WTC11 (cell line): ENCODE data around the gene NTSR1. TPM values are rescaled to one million over a fixed set of nuclear protein-coding genes. Genes with fewer than 3 reads are reported as not detected.

ENCODE experiments used
- ATAC-seq: fragments of 200-7000 bp; cut with Tn5 transposase; 2 replicates; pipeline ENCODE4 v1.10.0; 2021; ENCODE audit warnings: mild to moderate bottlenecking, moderate library complexity
- CTCF ChIA-PET: fragments of 300-600 bp; sonication (Branson Sonifier 250); formaldehyde crosslinking; loops from one replicate; lab custom pipeline; 2021; ENCODE audit warnings: antibody characterized with exemption; lab: Charles Lee
- POLR2A ChIA-PET: fragments of 350-600 bp; sonication (Branson Sonifier 250); formaldehyde crosslinking; loops from one replicate; lab custom pipeline; 2021; ENCODE audit warnings: antibody characterized with exemption; lab: Charles Lee
- DNase-seq: peaks from one replicate; pipeline ENCODE4 v3.0.0; 2021; ENCODE audit warnings: low spot score
- H3K27ac Mint-ChIP-seq: 2 replicates; pipeline ENCODE4 v1.8.0; 2021; ENCODE audit warnings: mixed read lengths
- H3K27me3 Mint-ChIP-seq: 2 replicates; pipeline ENCODE4 v1.8.0; 2021; ENCODE audit warnings: low read depth, mild to moderate bottlenecking, moderate library complexity, mixed read lengths
- H3K36me3 Mint-ChIP-seq: 2 replicates; pipeline ENCODE4 v1.8.0; 2021; ENCODE audit warnings: mixed read lengths
- H3K4me1 Mint-ChIP-seq: 2 replicates; pipeline ENCODE4 v1.8.0; 2022; ENCODE audit warnings: mixed read lengths
- H3K4me3 Mint-ChIP-seq: 2 replicates; pipeline ENCODE4 v1.8.0; 2021; ENCODE audit warnings: mild to moderate bottlenecking, moderate library complexity, mixed read lengths
- H3K9me3 Mint-ChIP-seq: 2 replicates; pipeline ENCODE4 v1.8.0; 2021; ENCODE audit warnings: mixed read lengths
- ATF1 ChIP-seq: sonication (generic); formaldehyde crosslinking; IDR thresholded peaks from 2 replicates; pipeline ENCODE4 v1.8.1; 2023; ENCODE audit warnings: mild to moderate bottlenecking, moderate library complexity, missing genetic modification reagents
- CREM ChIP-seq: sonication (generic); formaldehyde crosslinking; IDR thresholded peaks from 2 replicates; pipeline ENCODE4 v1.8.1; 2022; ENCODE audit warnings: mild to moderate bottlenecking, missing genetic modification reagents, moderate library complexity
- E2F1 ChIP-seq: sonication (generic); formaldehyde crosslinking; IDR thresholded peaks from 2 replicates; pipeline ENCODE4 v1.8.0; 2022; ENCODE audit warnings: mild to moderate bottlenecking, missing genetic modification reagents
- ETV6 ChIP-seq: sonication (generic); formaldehyde crosslinking; IDR thresholded peaks from 2 replicates; pipeline ENCODE4 v1.8.1; 2022; ENCODE audit warnings: mild to moderate bottlenecking, missing genetic modification reagents
- GRHL2 ChIP-seq: fragments of 250-450 bp; sonication (Bioruptor Pico); IDR thresholded peaks from 2 replicates; pipeline ENCODE4 v1.8.0; 2022; ENCODE audit warnings: mild to moderate bottlenecking, moderate library complexity; ENCODE audit not compliant: insufficient replicate concordance, severe bottlenecking
- IRF2 ChIP-seq: sonication (generic); formaldehyde crosslinking; IDR thresholded peaks from 2 replicates; pipeline ENCODE4 v1.8.0; 2022; ENCODE audit warnings: low read depth, missing genetic modification reagents, borderline replicate concordance
- MLX ChIP-seq: sonication (generic); formaldehyde crosslinking; IDR thresholded peaks from 2 replicates; pipeline ENCODE4 v1.8.1; 2023; ENCODE audit warnings: mild to moderate bottlenecking, missing genetic modification reagents, moderate library complexity
- MYBL2 ChIP-seq: sonication (generic); formaldehyde crosslinking; IDR thresholded peaks from 2 replicates; pipeline ENCODE4 v1.8.1; 2023; ENCODE audit warnings: mild to moderate bottlenecking, moderate library complexity, missing genetic modification reagents
- NR1H2 ChIP-seq: sonication (generic); formaldehyde crosslinking; IDR thresholded peaks from 2 replicates; pipeline ENCODE4 v1.9.0; 2021; ENCODE audit warnings: mild to moderate bottlenecking, moderate library complexity, missing genetic modification reagents
- RELA ChIP-seq: sonication (generic); formaldehyde crosslinking; IDR thresholded peaks from 2 replicates; pipeline ENCODE4 v1.8.1; 2022; ENCODE audit warnings: missing genetic modification reagents, mild to moderate bottlenecking, borderline replicate concordance
- RORB ChIP-seq: fragments of 250-450 bp; sonication (Bioruptor Pico); IDR thresholded peaks from 2 replicates; pipeline ENCODE4 v1.9.0; 2021; ENCODE audit warnings: mild to moderate bottlenecking
- TEAD1 ChIP-seq: sonication (generic); formaldehyde crosslinking; IDR thresholded peaks from 2 replicates; pipeline ENCODE4 v1.8.0; 2022; ENCODE audit warnings: mild to moderate bottlenecking, missing genetic modification reagents
- TEAD4 ChIP-seq: sonication (generic); formaldehyde crosslinking; IDR thresholded peaks from 2 replicates; pipeline ENCODE4 v1.8.0; 2022; ENCODE audit warnings: mild to moderate bottlenecking, missing genetic modification reagents
- TP53 ChIP-seq: sonication (generic); formaldehyde crosslinking; IDR thresholded peaks from 2 replicates; pipeline ENCODE4 v1.8.1; 2023; ENCODE audit warnings: mild to moderate bottlenecking, missing genetic modification reagents
- ZNF416 ChIP-seq: fragments of 250-450 bp; sonication (Bioruptor Pico); IDR thresholded peaks from 2 replicates; pipeline ENCODE4 v1.9.0; 2021; ENCODE audit warnings: mild to moderate bottlenecking, inconsistent platforms
- total RNA-seq: library from RNA; stranded (reverse); gene quantifications from 3 replicates; pipeline ENCODE4 v1.2.3, GENCODE V29; 2021
- TF ChIP-seq, protein P1 (sequence below): sonication (generic); formaldehyde crosslinking; IDR thresholded peaks from 2 replicates; pipeline ENCODE4 v1.8.1; 2022; ENCODE audit warnings: mild to moderate bottlenecking, missing genetic modification reagents, moderate library complexity, borderline replicate concordance
- TF ChIP-seq, protein P2 (sequence below): sonication (generic); formaldehyde crosslinking; IDR thresholded peaks from 2 replicates; pipeline ENCODE4 v1.8.0; 2023; ENCODE audit warnings: mild to moderate bottlenecking, missing genetic modification reagents
- TF ChIP-seq, protein P3 (sequence below): sonication (generic); formaldehyde crosslinking; IDR thresholded peaks from 2 replicates; pipeline ENCODE4 v1.8.1; 2022; ENCODE audit warnings: missing genetic modification reagents, borderline replicate concordance
- TF ChIP-seq, protein P4 (sequence below): fragments of 250-450 bp; sonication (Bioruptor Pico); IDR thresholded peaks from 2 replicates; pipeline ENCODE4 v1.9.0; 2021; ENCODE audit warnings: mild to moderate bottlenecking
- TF ChIP-seq, protein P5 (sequence below): sonication (generic); formaldehyde crosslinking; IDR thresholded peaks from 2 replicates; pipeline ENCODE4 v1.8.0; 2023; ENCODE audit warnings: missing genetic modification reagents, mild to moderate bottlenecking, borderline replicate concordance
- TF ChIP-seq, protein P6 (sequence below): sonication (generic); formaldehyde crosslinking; IDR thresholded peaks from 2 replicates; pipeline ENCODE4 v1.8.1; 2023; ENCODE audit warnings: mild to moderate bottlenecking, moderate library complexity, missing genetic modification reagents

The NTSR1 gene
- total RNA-seq, 1 experiment from 2014 or later = 0.63 TPM

- TF ChIP-seq RELA (CRISPR knock-in tag) (no peak), ETV6 (no peak), NR1H2 (CRISPR knock-in tag) (no peak), TEAD1 (CRISPR knock-in tag) (no peak), ZNF416 (CRISPR knock-in tag) (no peak), E2F1 (no peak)
Measured at GRCh38 chr20:62762801-62763368, 54.2 kb downstream of the NTSR1 start (continued).

- Mint-ChIP-seq H3K9me3 (no peaks in the 10 kb centered on the region), H3K27me3 (no peaks in the 10 kb centered on the region), H3K4me1 (no peaks in the 10 kb centered on the region; the same call in 1 of the 2 replicates), H3K4me3 (no peak overlapping the region), H3K27ac (no peak overlapping the region), H3K36me3 (no peaks in the 10 kb centered on the region)
- TF ChIP-seq NR1H2 (CRISPR knock-in tag) (no peak), CREM (no peak), MLX (CRISPR knock-in tag) (no peak), TEAD4 (no peak), TP53 (CRISPR knock-in tag) (no peak), TEAD1 (CRISPR knock-in tag) (no peak), RORB (no peak), ETV6 (no peak), MYBL2 (CRISPR knock-in tag) (no peak), IRF2 (CRISPR knock-in tag) (no peak), ATF1 (CRISPR knock-in tag) (no peak), GRHL2 (CRISPR knock-in tag) (no peak)
- TF ChIP-seq, protein P1, sequence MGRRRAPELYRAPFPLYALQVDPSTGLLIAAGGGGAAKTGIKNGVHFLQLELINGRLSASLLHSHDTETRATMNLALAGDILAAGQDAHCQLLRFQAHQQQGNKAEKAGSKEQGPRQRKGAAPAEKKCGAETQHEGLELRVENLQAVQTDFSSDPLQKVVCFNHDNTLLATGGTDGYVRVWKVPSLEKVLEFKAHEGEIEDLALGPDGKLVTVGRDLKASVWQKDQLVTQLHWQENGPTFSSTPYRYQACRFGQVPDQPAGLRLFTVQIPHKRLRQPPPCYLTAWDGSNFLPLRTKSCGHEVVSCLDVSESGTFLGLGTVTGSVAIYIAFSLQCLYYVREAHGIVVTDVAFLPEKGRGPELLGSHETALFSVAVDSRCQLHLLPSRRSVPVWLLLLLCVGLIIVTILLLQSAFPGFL (CRISPR knock-in tag) = no peak
- TF ChIP-seq, protein P2, sequence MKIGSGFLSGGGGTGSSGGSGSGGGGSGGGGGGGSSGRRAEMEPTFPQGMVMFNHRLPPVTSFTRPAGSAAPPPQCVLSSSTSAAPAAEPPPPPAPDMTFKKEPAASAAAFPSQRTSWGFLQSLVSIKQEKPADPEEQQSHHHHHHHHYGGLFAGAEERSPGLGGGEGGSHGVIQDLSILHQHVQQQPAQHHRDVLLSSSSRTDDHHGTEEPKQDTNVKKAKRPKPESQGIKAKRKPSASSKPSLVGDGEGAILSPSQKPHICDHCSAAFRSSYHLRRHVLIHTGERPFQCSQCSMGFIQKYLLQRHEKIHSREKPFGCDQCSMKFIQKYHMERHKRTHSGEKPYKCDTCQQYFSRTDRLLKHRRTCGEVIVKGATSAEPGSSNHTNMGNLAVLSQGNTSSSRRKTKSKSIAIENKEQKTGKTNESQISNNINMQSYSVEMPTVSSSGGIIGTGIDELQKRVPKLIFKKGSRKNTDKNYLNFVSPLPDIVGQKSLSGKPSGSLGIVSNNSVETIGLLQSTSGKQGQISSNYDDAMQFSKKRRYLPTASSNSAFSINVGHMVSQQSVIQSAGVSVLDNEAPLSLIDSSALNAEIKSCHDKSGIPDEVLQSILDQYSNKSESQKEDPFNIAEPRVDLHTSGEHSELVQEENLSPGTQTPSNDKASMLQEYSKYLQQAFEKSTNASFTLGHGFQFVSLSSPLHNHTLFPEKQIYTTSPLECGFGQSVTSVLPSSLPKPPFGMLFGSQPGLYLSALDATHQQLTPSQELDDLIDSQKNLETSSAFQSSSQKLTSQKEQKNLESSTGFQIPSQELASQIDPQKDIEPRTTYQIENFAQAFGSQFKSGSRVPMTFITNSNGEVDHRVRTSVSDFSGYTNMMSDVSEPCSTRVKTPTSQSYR (CRISPR knock-in tag) = no peak
- TF ChIP-seq, protein P3, sequence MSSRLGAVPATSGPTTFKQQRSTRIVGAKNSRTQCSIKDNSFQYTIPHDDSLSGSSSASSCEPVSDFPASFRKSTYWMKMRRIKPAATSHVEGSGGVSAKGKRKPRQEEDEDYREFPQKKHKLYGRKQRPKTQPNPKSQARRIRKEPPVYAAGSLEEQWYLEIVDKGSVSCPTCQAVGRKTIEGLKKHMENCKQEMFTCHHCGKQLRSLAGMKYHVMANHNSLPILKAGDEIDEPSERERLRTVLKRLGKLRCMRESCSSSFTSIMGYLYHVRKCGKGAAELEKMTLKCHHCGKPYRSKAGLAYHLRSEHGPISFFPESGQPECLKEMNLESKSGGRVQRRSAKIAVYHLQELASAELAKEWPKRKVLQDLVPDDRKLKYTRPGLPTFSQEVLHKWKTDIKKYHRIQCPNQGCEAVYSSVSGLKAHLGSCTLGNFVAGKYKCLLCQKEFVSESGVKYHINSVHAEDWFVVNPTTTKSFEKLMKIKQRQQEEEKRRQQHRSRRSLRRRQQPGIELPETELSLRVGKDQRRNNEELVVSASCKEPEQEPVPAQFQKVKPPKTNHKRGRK (CRISPR knock-in tag) = no peak
- TF ChIP-seq, protein P4, sequence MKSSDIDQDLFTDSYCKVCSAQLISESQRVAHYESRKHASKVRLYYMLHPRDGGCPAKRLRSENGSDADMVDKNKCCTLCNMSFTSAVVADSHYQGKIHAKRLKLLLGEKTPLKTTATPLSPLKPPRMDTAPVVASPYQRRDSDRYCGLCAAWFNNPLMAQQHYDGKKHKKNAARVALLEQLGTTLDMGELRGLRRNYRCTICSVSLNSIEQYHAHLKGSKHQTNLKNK = no peak
- TF ChIP-seq, protein P5, sequence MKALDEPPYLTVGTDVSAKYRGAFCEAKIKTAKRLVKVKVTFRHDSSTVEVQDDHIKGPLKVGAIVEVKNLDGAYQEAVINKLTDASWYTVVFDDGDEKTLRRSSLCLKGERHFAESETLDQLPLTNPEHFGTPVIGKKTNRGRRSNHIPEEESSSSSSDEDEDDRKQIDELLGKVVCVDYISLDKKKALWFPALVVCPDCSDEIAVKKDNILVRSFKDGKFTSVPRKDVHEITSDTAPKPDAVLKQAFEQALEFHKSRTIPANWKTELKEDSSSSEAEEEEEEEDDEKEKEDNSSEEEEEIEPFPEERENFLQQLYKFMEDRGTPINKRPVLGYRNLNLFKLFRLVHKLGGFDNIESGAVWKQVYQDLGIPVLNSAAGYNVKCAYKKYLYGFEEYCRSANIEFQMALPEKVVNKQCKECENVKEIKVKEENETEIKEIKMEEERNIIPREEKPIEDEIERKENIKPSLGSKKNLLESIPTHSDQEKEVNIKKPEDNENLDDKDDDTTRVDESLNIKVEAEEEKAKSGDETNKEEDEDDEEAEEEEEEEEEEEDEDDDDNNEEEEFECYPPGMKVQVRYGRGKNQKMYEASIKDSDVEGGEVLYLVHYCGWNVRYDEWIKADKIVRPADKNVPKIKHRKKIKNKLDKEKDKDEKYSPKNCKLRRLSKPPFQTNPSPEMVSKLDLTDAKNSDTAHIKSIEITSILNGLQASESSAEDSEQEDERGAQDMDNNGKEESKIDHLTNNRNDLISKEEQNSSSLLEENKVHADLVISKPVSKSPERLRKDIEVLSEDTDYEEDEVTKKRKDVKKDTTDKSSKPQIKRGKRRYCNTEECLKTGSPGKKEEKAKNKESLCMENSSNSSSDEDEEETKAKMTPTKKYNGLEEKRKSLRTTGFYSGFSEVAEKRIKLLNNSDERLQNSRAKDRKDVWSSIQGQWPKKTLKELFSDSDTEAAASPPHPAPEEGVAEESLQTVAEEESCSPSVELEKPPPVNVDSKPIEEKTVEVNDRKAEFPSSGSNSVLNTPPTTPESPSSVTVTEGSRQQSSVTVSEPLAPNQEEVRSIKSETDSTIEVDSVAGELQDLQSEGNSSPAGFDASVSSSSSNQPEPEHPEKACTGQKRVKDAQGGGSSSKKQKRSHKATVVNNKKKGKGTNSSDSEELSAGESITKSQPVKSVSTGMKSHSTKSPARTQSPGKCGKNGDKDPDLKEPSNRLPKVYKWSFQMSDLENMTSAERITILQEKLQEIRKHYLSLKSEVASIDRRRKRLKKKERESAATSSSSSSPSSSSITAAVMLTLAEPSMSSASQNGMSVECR = no peak
- TF ChIP-seq, protein P6, sequence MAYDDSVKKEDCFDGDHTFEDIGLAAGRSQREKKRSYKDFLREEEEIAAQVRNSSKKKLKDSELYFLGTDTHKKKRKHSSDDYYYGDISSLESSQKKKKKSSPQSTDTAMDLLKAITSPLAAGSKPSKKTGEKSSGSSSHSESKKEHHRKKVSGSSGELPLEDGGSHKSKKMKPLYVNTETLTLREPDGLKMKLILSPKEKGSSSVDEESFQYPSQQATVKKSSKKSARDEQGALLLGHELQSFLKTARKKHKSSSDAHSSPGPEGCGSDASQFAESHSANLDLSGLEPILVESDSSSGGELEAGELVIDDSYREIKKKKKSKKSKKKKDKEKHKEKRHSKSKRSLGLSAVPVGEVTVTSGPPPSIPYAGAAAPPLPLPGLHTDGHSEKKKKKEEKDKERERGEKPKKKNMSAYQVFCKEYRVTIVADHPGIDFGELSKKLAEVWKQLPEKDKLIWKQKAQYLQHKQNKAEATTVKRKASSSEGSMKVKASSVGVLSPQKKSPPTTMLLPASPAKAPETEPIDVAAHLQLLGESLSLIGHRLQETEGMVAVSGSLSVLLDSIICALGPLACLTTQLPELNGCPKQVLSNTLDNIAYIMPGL (CRISPR knock-in tag) = no peak
- no peak for ATAC-seq
- no peak for DNase-seq
- CTCF ChIA-PET = interaction anchor here (0.9 to 1.4 kb wide), 5 partner anchors 11 to 57 kb away, joined by 3 to 5 read pairs (median 4); partner anchors contain the start of gene NTSR1
- POLR2A ChIA-PET = no interaction called here
Measured at GRCh38 chr20:62763404-62763803, 54.8 kb downstream of the NTSR1 start.
